K562 (cell line): ENCODE measurements around the gene ABCC12. TPM values are rescaled to one million over a fixed set of nuclear protein-coding genes. Genes with fewer than 3 reads are reported as not detected.

ENCODE experiments used
- ZBTB40 ChIP-seq, 2 experiments: fragments of 450-650 bp in 1 of 2; sonication (generic) in 1 of 2; formaldehyde crosslinking in 1 of 2; IDR thresholded peaks; 2 replicates each; pipeline versions ENCODE4 v1.7.1 to v1.9.0; 2016 to 2022; ENCODE audit warnings: inconsistent platforms in 1 of 2, mild to moderate bottlenecking in 1 of 2, missing genetic modification reagents in 1 of 2
- polyA plus RNA-seq, 8 experiments: library from polyadenylated mRNA; depleted of rRNA in 4 of 8; stranded (reverse) in 5 of 8; unstranded in 3 of 8; fragments of >200 nt; fragmentation: Nextera tagmentation in 2 of 8; fragmentation: Illumina TruSeq in 1 of 8; extraction: Ambion mirVana in 2 of 8; extraction: Trizol in 1 of 8; gene quantifications; 2 replicates each; pipeline versions ENCODE4 v1.2.1 to v1.2.3, GENCODE V29; 2011 to 2014; ENCODE audit warnings: inconsistent platforms in 1 of 8, missing spikeins in 1 of 8
- total RNA-seq, 7 experiments: library from RNA; depleted of rRNA in 6 of 7; stranded (reverse); fragments of >200 nt in 6 of 7; fragmentation: Illumina TruSeq in 2 of 7; extraction: Trizol in 2 of 7; gene quantifications; 2 replicates each; pipeline versions ENCODE4 v1.2.1 to v1.2.3, GENCODE V29; 2011 to 2021; ENCODE audit warnings: low replicate concordance in 1 of 7

Gene ABCC12
- total and polyA plus RNA-seq, 9 of the 15 experiments (the other 6 are each of a cell fraction or from before 2014, with no cell fraction given), result not detected

GRCh38 chr16:48118841-48119240 is 37.0 kb downstream of the ABCC12 start (continued):
- TF ChIP-seq ZBTB40 (IDR thresholded peaks at IDR 0.05), result no peak
- TF ChIP-seq ZBTB40 (CRISPR knock-in tag; IDR thresholded peaks at IDR 0.05), result no peak
- TF ChIP-seq, all 486 proteins: peak for 0
